GM23338 (cell line): ENCODE results near the gene MND1. TPM values are rescaled to one million over a fixed set of nuclear protein-coding genes. Genes with fewer than 3 reads are reported as not detected.
A peak's percentile ranks its signal among the peaks of the same experiment; 100 is the strongest.

Source experiments
- ATAC-seq: fragments of 200-7000 bp; cut with Tn5 transposase; 3 replicates; pipeline ENCODE4 v1.9.1; 2020
- DNase-seq: peaks from one replicate; pipeline ENCODE4 v3.0.0-alpha.2; 2015; ENCODE audit warnings: low spot score
- H2AFZ ChIP-seq: fragments of 200-600 bp; sonication (generic); 2 replicates; pipeline ENCODE4 v1.8.0; 2016; ENCODE audit warnings: antibody characterized with exemption, mild to moderate bottlenecking, moderate library complexity
- H3F3A ChIP-seq: fragments of 200-600 bp; sonication (generic); replicated peaks from 2 replicates; pipeline ENCODE4 v1.8.0; 2017; ENCODE audit warnings: antibody characterized with exemption, mixed run types, low read depth
- H3K27ac ChIP-seq: fragments of 200-600 bp; sonication (generic); 2 replicates; pipeline ENCODE4 v1.6.1; 2016; ENCODE audit warnings: low read depth
- H3K27me3 ChIP-seq: fragments of 200-600 bp; sonication (generic); 2 replicates; pipeline ENCODE4 v1.8.0; 2016; ENCODE audit warnings: mild to moderate bottlenecking, mixed run types, moderate library complexity; ENCODE audit not compliant: insufficient read depth
- H3K36me3 ChIP-seq: fragments of 200-600 bp; sonication (generic); 2 replicates; pipeline ENCODE4 v1.8.0; 2016; ENCODE audit warnings: mild to moderate bottlenecking; ENCODE audit not compliant: insufficient read depth
- H3K4me1 ChIP-seq: fragments of 200-600 bp; sonication (generic); 2 replicates; pipeline ENCODE4 v1.8.0; 2016; ENCODE audit warnings: mild to moderate bottlenecking, moderate library complexity; ENCODE audit not compliant: insufficient read depth
- H3K4me2 ChIP-seq: fragments of 200-600 bp; sonication (generic); 2 replicates; pipeline ENCODE4 v1.7.1; 2017; ENCODE audit warnings: mixed run types
- H3K4me3 ChIP-seq: fragments of 200-600 bp; sonication (generic); 2 replicates; pipeline ENCODE4 v1.6.1; 2016; ENCODE audit warnings: mixed run types
- H3K79me2 ChIP-seq: fragments of 200-600 bp; sonication (generic); replicated peaks from 2 replicates; pipeline ENCODE4 v1.8.0; 2017; ENCODE audit warnings: mild to moderate bottlenecking; ENCODE audit not compliant: insufficient read depth
- H3K9me2 ChIP-seq: fragments of 200-600 bp; sonication (generic); 2 replicates; pipeline ENCODE4 v1.8.0; 2017; ENCODE audit not compliant: insufficient read depth
- H4K20me1 ChIP-seq: fragments of 200-600 bp; sonication (generic); replicated peaks from 2 replicates; pipeline ENCODE4 v1.8.0; 2017; ENCODE audit warnings: mild to moderate bottlenecking; ENCODE audit not compliant: insufficient read depth
- H3K27ac Mint-ChIP-seq: 2 replicates; pipeline ENCODE4 v1.8.0; 2020; ENCODE audit warnings: inconsistent platforms, mild to moderate bottlenecking, moderate library complexity, mixed read lengths
- H3K27me3 Mint-ChIP-seq: 3 replicates; pipeline ENCODE4 v1.8.0; 2022; ENCODE audit warnings: low read depth, mild to moderate bottlenecking, moderate library complexity, mixed read lengths, inconsistent platforms; ENCODE audit not compliant: insufficient read depth, poor library complexity
- H3K36me3 Mint-ChIP-seq: 3 replicates; pipeline ENCODE4 v1.8.0; 2021; ENCODE audit warnings: low read depth, mild to moderate bottlenecking, inconsistent platforms, moderate library complexity, mixed read lengths
- H3K4me1 Mint-ChIP-seq: 3 replicates; pipeline ENCODE4 v1.8.0; 2020; ENCODE audit warnings: mild to moderate bottlenecking, inconsistent platforms, mixed read lengths
- H3K4me3 Mint-ChIP-seq: 3 replicates; pipeline ENCODE4 v1.8.0; 2021; ENCODE audit warnings: moderate library complexity, mild to moderate bottlenecking, inconsistent platforms, mixed read lengths
- H3K9me3 Mint-ChIP-seq: 3 replicates; pipeline ENCODE4 v1.8.0; 2020; ENCODE audit warnings: moderate library complexity, mild to moderate bottlenecking, inconsistent platforms, mixed read lengths
- CREB1 ChIP-seq: fragments of 250-450 bp; sonication (Bioruptor Pico); IDR thresholded peaks from 2 replicates; pipeline ENCODE4 v1.5.0; 2020; ENCODE audit warnings: low read depth, mild to moderate bottlenecking, moderate library complexity
- CTCF ChIP-seq, 2 experiments: fragments of 200-600 bp in 1 of 2; sonication (generic) in 1 of 2; conservative IDR thresholded peaks; 2 replicates each; pipeline versions ENCODE4 v1.5.1 to v1.6.1; 2016 to 2017; ENCODE audit warnings: antibody characterized with exemption in 2 of 2, low read depth in 2 of 2, mild to moderate bottlenecking in 2 of 2, moderate library complexity in 1 of 2
- EZH2 ChIP-seq: fragments of 200-600 bp; sonication (generic); IDR thresholded peaks from one replicate; pipeline ENCODE4 v1.8.0; 2017; ENCODE audit warnings: antibody characterized with exemption, mild to moderate bottlenecking, low read depth; ENCODE audit not compliant: unreplicated experiment
- EZH2phosphoT487 ChIP-seq: fragments of 200-600 bp; sonication (generic); IDR thresholded peaks from one replicate; pipeline ENCODE4 v1.8.1; 2018; ENCODE audit warnings: antibody characterized with exemption; ENCODE audit not compliant: unreplicated experiment
- JUNB ChIP-seq: IDR thresholded peaks from one replicate; pipeline ENCODE4 v1.6.1; 2016; ENCODE audit warnings: antibody characterized with exemption; ENCODE audit not compliant: unreplicated experiment
- NANOG ChIP-seq: IDR thresholded peaks from 2 replicates; pipeline ENCODE4 v1.6.1; 2016; ENCODE audit warnings: antibody characterized with exemption, borderline replicate concordance
- POLR2AphosphoS5 ChIP-seq: IDR thresholded peaks from 2 replicates; pipeline ENCODE4 v1.6.1; 2016; ENCODE audit warnings: antibody characterized with exemption, low read depth
- STAT1 ChIP-seq: IDR thresholded peaks from one replicate; pipeline ENCODE4 v1.6.1; 2016; ENCODE audit warnings: antibody characterized with exemption; ENCODE audit not compliant: unreplicated experiment
- ZNF114 ChIP-seq: fragments of 250-450 bp; sonication (Bioruptor Pico); IDR thresholded peaks from 2 replicates; pipeline ENCODE4 v1.5.0; 2020; ENCODE audit warnings: mild to moderate bottlenecking, moderate library complexity
- ZNF331 ChIP-seq: fragments of 250-450 bp; sonication (Bioruptor Pico); IDR thresholded peaks from 2 replicates; pipeline ENCODE4 v1.5.0; 2020; ENCODE audit warnings: low read depth, mild to moderate bottlenecking, moderate library complexity
- ZNF462 ChIP-seq: fragments of 250-450 bp; sonication (Bioruptor Pico); IDR thresholded peaks from 2 replicates; pipeline ENCODE4 v1.5.0; 2020; ENCODE audit warnings: mild to moderate bottlenecking, moderate library complexity
- polyA plus RNA-seq: library from polyadenylated mRNA; unstranded; fragments of >200 nt; fragmentation: Nextera tagmentation; extraction: Ambion mirVana; gene quantifications from 2 replicates; pipeline ENCODE4 v1.2.1, GENCODE V29; 2016
- total RNA-seq: library from RNA; depleted of rRNA; stranded (reverse); fragments of >200 nt; shearing (Covaris generic); gene quantifications from 2 replicates; pipeline ENCODE4 v1.2.3, GENCODE V29; 2014
- TF ChIP-seq, protein P1 (sequence below): IDR thresholded peaks from 2 replicates; pipeline ENCODE4 v1.6.1; 2016; ENCODE audit warnings: antibody characterized with exemption
- TF ChIP-seq, protein P2 (sequence below): IDR thresholded peaks from one replicate; pipeline ENCODE4 v1.6.1; 2018; ENCODE audit warnings: antibody characterized with exemption; ENCODE audit not compliant: unreplicated experiment

Gene MND1
- total and polyA plus RNA-seq, 2 experiments from 2014 or later, result 22.5 to 63.5 TPM

- Mint-ChIP-seq H3K27me3 (peaks cover 4% of the 10 kb centered on the region), H3K4me3 (no peak overlapping the region), H3K27ac (no peak overlapping the region), H3K36me3 (no peaks in the 10 kb centered on the region), H3K9me3 (no peaks in the 10 kb centered on the region), H3K4me1 (peaks cover 7% of the 10 kb centered on the region; the same call in 2 of the 3 replicates)
- Histone ChIP-seq H3K9me2 (no peaks in the 10 kb centered on the region), H3K27ac (no peak overlapping the region), H3K79me2 (no peaks in the 10 kb centered on the region), H3F3A (no peaks in the 10 kb centered on the region), H3K4me3 (no peak overlapping the region), H2AFZ (peak overlapping the region; percentile 82; the same call in 1 of the 2 replicates), H4K20me1 (no peaks in the 10 kb centered on the region), H3K27me3 (no peaks in the 10 kb centered on the region), H3K36me3 (no peaks in the 10 kb centered on the region), H3K4me2 (no peak overlapping the region), H3K4me1 (no peaks in the 10 kb centered on the region)
- TF ChIP-seq ZNF331 (CRISPR knock-in tag) (no peak), EZH2phosphoT487 (no peak), CREB1 (no peak), CTCF (conservative IDR thresholded peaks at IDR 0.05; ENCODE audit: low read depth in 2 of 2) (no peak), ZNF114 (no peak), ZNF462 (CRISPR knock-in tag) (no peak), EZH2 (no peak), JUNB (no peak), NANOG (no peak), STAT1 (no peak), POLR2AphosphoS5 (no peak)
- TF ChIP-seq, protein P1, sequence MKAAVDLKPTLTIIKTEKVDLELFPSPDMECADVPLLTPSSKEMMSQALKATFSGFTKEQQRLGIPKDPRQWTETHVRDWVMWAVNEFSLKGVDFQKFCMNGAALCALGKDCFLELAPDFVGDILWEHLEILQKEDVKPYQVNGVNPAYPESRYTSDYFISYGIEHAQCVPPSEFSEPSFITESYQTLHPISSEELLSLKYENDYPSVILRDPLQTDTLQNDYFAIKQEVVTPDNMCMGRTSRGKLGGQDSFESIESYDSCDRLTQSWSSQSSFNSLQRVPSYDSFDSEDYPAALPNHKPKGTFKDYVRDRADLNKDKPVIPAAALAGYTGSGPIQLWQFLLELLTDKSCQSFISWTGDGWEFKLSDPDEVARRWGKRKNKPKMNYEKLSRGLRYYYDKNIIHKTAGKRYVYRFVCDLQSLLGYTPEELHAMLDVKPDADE, result no peak
- TF ChIP-seq, protein P2, sequence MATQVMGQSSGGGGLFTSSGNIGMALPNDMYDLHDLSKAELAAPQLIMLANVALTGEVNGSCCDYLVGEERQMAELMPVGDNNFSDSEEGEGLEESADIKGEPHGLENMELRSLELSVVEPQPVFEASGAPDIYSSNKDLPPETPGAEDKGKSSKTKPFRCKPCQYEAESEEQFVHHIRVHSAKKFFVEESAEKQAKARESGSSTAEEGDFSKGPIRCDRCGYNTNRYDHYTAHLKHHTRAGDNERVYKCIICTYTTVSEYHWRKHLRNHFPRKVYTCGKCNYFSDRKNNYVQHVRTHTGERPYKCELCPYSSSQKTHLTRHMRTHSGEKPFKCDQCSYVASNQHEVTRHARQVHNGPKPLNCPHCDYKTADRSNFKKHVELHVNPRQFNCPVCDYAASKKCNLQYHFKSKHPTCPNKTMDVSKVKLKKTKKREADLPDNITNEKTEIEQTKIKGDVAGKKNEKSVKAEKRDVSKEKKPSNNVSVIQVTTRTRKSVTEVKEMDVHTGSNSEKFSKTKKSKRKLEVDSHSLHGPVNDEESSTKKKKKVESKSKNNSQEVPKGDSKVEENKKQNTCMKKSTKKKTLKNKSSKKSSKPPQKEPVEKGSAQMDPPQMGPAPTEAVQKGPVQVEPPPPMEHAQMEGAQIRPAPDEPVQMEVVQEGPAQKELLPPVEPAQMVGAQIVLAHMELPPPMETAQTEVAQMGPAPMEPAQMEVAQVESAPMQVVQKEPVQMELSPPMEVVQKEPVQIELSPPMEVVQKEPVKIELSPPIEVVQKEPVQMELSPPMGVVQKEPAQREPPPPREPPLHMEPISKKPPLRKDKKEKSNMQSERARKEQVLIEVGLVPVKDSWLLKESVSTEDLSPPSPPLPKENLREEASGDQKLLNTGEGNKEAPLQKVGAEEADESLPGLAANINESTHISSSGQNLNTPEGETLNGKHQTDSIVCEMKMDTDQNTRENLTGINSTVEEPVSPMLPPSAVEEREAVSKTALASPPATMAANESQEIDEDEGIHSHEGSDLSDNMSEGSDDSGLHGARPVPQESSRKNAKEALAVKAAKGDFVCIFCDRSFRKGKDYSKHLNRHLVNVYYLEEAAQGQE, result no peak
- DNase-seq, result no peak
- ATAC-seq, result no peak
Measured at GRCh38 chr4:153434190-153434589, 89.7 kb downstream of the MND1 start.
